ENCODE data around the gene WFDC8. TPM values are rescaled to one million over a fixed set of nuclear protein-coding genes. Genes with fewer than 3 reads are reported as not detected.

WFDC8 gene
- not detected for total RNA-seq
- polyA plus RNA-seq = not detected
- long read RNA-seq, donor 1 = 0 reads
- long read RNA-seq, donor 2 = 0 reads
- long read RNA-seq, donor 3 = 0 reads
- long read RNA-seq, donor 4 = 0 reads
- long read RNA-seq, donor 5 = 0 reads
- long read RNA-seq, donor 6 = 0 reads
- long read RNA-seq, donor 7 = 0 reads
- long read RNA-seq, donor 8 = 0 reads
- long read RNA-seq, donor 9 = 0 reads
- long read RNA-seq, donor 10 = 0 reads

DNA sequence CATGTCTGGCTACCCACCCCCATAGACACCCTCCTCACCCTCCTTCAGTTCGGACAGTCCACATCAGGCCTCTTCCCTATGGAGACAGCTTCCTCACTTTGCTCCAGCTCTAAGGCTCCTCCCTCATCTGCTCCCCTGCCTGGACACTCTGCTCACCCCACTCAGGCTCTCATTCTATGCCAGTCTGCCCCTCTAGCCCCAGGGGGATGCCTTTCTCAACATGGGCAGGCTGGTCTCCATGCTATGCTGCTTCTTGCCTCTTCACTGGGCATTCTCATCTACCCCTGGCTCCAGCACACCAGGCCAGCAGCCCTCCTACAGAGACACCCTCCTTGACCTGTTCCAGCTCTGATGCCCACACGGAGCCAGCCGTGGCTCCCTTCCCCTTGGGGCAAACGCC, at the start of gene WFDC8:
Gene WFDC8 (minus strand): TSS at position 101 of the 400 bp plus-strand sequence. CDS start 37 bp downstream, at position 64.
- intact Hi-C loops (cut with DNase I; ENCODE audit: low total_unique reads) = no loop called here
- TF ChIP-seq POLR2AphosphoS5 (IDR thresholded peaks at IDR 0.05) (no peak), EP300 (IDR thresholded peaks at IDR 0.05) (no peak), POLR2A (IDR thresholded peaks at IDR 0.05) (no peak)
- TF ChIP-seq, protein P1, sequence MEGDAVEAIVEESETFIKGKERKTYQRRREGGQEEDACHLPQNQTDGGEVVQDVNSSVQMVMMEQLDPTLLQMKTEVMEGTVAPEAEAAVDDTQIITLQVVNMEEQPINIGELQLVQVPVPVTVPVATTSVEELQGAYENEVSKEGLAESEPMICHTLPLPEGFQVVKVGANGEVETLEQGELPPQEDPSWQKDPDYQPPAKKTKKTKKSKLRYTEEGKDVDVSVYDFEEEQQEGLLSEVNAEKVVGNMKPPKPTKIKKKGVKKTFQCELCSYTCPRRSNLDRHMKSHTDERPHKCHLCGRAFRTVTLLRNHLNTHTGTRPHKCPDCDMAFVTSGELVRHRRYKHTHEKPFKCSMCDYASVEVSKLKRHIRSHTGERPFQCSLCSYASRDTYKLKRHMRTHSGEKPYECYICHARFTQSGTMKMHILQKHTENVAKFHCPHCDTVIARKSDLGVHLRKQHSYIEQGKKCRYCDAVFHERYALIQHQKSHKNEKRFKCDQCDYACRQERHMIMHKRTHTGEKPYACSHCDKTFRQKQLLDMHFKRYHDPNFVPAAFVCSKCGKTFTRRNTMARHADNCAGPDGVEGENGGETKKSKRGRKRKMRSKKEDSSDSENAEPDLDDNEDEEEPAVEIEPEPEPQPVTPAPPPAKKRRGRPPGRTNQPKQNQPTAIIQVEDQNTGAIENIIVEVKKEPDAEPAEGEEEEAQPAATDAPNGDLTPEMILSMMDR (IDR thresholded peaks at IDR 0.05) = no peak
- H3K36me3 ChIP-seq = no peaks in the 10 kb centered on the region

DNA sequence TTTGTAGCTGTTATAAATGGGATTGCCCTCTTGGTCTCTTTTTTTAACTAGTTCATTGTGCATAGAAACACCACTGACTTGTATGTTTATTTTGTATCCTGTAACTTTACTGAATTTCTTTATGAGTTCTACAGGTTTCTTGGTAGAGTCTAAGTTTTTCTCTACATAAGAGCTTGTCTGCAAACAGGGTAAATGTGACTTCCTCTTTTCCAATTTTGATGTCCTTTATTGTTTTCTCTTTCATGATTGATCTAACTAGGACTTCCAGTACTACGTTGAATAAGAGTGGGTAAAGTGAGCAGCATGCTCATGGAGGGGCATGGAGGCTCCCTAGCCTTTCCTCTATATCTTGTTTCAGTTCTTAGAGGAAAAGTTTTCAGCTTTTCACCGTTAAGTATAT, 47.5 kb upstream of the WFDC8 start:
- no peaks in the 10 kb centered on the region for H3K9me3 ChIP-seq
- 63 to 77% (median 69%) methylated on average over 2 of the region's 2 CpGs for WGBS, 5 donors
- H3K4me1 ChIP-seq = peaks cover 0 to 7% (median 3%) of the 10 kb centered on the region in 4 donors
- intact Hi-C loops (cut with DNase I; ENCODE audit: low total_unique reads) = no loop called here
- no peak overlapping the region for H3K4me3 ChIP-seq
- DNase-seq = no peak
- H3K36me3 ChIP-seq = no peaks in the 10 kb centered on the region
- no peaks in the 10 kb centered on the region for H3K27me3 ChIP-seq
- no peak overlapping the region for H3K27ac ChIP-seq
- TF ChIP-seq, protein P1 (IDR thresholded peaks at IDR 0.05) = no peak
- TF ChIP-seq EP300 (IDR thresholded peaks at IDR 0.05) (no peak), POLR2A (IDR thresholded peaks at IDR 0.05) (no peak), POLR2AphosphoS5 (IDR thresholded peaks at IDR 0.05) (no peak)

More for the DNA sequence above, at the start of gene WFDC8:
- Histone ChIP-seq H3K27ac (no peak within 1 kb of the TSS), H3K4me1 (no peaks in the 10 kb centered on the region), H3K9me3 (no peaks in the 10 kb centered on the region), H3K27me3 (peaks cover 0 to 31% (median 3%) of the 10 kb centered on the region in 3 donors), H3K4me3 (no peak within 1 kb of the TSS)
- WGBS, 5 donors = 73 to 80% (median 75%) methylated on average over 4 of the region's 4 CpGs
- no peak for DNase-seq

DNA sequence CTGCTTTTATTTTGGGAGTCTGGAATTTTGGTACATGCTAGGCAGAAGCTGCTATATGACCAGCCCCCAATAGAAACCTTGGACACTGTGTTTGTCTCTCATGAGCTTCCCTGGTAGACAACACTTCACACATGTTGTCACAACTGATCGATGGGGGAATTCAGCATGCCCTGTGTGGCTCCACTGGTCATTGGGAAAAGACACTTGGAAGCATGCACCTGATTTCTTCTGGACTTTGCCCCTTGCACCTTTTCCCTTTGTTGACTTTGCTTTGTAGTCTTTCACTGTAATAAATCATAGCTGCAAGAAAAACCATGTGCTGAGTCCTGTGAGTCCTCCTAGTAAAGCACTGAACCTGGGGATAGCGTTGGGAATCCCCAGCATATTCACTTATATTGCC, 42.5 kb upstream of the WFDC8 start:
- Histone ChIP-seq H3K27ac (no peak overlapping the region), H3K4me3 (no peak overlapping the region), H3K4me1 (no peaks in the 10 kb centered on the region), H3K36me3 (no peaks in the 10 kb centered on the region), H3K27me3 (no peaks in the 10 kb centered on the region), H3K9me3 (no peaks in the 10 kb centered on the region)
- 33 to 63% (median 37%) methylated on average over 2 of the region's 2 CpGs for WGBS, 5 donors
- intact Hi-C loops (cut with DNase I; ENCODE audit: low total_unique reads) = no loop called here
- peak in 1 of 2 donors; percentile 69 for DNase-seq
- TF ChIP-seq POLR2AphosphoS5 (IDR thresholded peaks at IDR 0.05) (no peak), EP300 (IDR thresholded peaks at IDR 0.05) (no peak), POLR2A (IDR thresholded peaks at IDR 0.05) (no peak)
- TF ChIP-seq, protein P1 (IDR thresholded peaks at IDR 0.05) = no peak

DNA sequence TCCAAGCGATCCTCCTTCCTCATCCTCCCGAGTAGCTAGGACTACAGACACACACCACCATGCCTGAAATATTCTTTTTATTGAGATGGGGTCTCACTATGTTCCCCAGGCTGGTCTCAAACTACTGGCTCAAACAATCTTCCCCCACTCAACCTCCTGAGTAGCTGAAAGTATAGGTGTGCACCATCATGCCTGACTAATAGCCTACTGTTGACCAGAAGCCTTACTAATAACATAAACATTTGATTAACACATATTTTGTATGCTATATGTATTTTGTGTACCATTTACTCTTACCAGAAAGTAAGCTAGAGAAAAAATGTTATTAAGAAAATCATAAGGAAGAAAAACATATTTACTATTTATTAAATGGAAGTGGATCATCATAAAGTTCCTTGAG, 38.5 kb upstream of the WFDC8 start:
- Histone ChIP-seq H3K9me3 (no peaks in the 10 kb centered on the region), H3K4me3 (no peak overlapping the region), H3K27ac (no peak overlapping the region), H3K27me3 (no peaks in the 10 kb centered on the region), H3K4me1 (no peaks in the 10 kb centered on the region), H3K36me3 (no peaks in the 10 kb centered on the region)
- TF ChIP-seq EP300 (IDR thresholded peaks at IDR 0.05) = no peak
- no peak for TF ChIP-seq POLR2AphosphoS5 (IDR thresholded peaks at IDR 0.05)
- TF ChIP-seq POLR2A (IDR thresholded peaks at IDR 0.05) = no peak
- TF ChIP-seq, protein P1 (IDR thresholded peaks at IDR 0.05) = no peak
- no peak for DNase-seq
- intact Hi-C loops (cut with DNase I; ENCODE audit: low total_unique reads) = no loop called here
- 90 to 100% (median 98%) methylated on average over 2 of the region's 2 CpGs for WGBS, 5 donors
